ENCODE data around the gene MAP4K4. TPM values are rescaled to one million over a fixed set of nuclear protein-coding genes. Genes with fewer than 3 reads are reported as not detected.

MAP4K4 gene
- total and polyA plus RNA-seq, 4 donors, result 19.7 to 91.7 (median 54.0) TPM

DNA sequence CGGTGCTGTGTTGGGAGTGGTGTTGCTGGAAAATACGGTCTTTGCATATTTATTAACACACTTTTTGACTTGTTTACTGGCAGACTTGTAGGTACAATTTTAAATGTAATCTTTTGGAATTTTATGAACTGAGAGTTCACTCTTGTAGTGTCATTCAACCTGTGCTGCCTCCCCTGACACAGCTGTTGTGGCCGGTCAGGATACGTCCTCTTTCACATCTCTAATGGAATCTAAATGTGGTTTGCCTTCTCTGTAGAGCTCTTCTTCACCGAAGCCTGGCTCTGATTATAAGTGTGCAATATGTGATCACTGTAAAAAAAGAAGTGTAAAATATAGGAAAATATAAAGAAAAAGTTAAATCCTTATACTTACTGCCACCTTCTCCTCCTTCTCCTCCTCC, 94.7 kb downstream of the MAP4K4 start:
- DNase-seq (no peak), ATAC-seq (ENCODE audit: insufficient read depth, low FRiP score) (no peak)
- TF ChIP-seq, protein P1, sequence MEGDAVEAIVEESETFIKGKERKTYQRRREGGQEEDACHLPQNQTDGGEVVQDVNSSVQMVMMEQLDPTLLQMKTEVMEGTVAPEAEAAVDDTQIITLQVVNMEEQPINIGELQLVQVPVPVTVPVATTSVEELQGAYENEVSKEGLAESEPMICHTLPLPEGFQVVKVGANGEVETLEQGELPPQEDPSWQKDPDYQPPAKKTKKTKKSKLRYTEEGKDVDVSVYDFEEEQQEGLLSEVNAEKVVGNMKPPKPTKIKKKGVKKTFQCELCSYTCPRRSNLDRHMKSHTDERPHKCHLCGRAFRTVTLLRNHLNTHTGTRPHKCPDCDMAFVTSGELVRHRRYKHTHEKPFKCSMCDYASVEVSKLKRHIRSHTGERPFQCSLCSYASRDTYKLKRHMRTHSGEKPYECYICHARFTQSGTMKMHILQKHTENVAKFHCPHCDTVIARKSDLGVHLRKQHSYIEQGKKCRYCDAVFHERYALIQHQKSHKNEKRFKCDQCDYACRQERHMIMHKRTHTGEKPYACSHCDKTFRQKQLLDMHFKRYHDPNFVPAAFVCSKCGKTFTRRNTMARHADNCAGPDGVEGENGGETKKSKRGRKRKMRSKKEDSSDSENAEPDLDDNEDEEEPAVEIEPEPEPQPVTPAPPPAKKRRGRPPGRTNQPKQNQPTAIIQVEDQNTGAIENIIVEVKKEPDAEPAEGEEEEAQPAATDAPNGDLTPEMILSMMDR (IDR thresholded peaks at IDR 0.05; ENCODE audit: control extremely low read depth, extremely low read depth), result no peak
- Histone ChIP-seq H3K9me3 (ENCODE audit: control insufficient read depth in 4 of 4, insufficient read depth in 3 of 4, low read length in 3 of 4) (no peaks in the 10 kb centered on the region), H3K27ac (ENCODE audit: low read depth in 1 of 2, low read length in 1 of 2) (no peak overlapping the region), H3K27me3 (ENCODE audit: control insufficient read depth in 3 of 3, insufficient read depth in 3 of 3, low read length in 2 of 3) (no peaks in the 10 kb centered on the region), H3K4me1 (ENCODE audit: control insufficient read depth in 5 of 5, insufficient read depth in 5 of 5, low read length in 5 of 5) (peaks cover 3 to 59% (median 17%) of the 10 kb centered on the region in 5 donors), H3K4me3 (no peak overlapping the region), H3K9ac (ENCODE audit: insufficient read depth in 1 of 2, low read length in 2 of 2) (no peak overlapping the region), H3K36me3 (ENCODE audit: control insufficient read depth in 4 of 4, insufficient read depth in 4 of 4, low read length in 4 of 4) (peaks cover 0 to 4% (median 1%) of the 10 kb centered on the region in 4 donors)
- 80 to 89% methylated on average over 5 of the region's 5 CpGs for WGBS, 2 donors

DNA sequence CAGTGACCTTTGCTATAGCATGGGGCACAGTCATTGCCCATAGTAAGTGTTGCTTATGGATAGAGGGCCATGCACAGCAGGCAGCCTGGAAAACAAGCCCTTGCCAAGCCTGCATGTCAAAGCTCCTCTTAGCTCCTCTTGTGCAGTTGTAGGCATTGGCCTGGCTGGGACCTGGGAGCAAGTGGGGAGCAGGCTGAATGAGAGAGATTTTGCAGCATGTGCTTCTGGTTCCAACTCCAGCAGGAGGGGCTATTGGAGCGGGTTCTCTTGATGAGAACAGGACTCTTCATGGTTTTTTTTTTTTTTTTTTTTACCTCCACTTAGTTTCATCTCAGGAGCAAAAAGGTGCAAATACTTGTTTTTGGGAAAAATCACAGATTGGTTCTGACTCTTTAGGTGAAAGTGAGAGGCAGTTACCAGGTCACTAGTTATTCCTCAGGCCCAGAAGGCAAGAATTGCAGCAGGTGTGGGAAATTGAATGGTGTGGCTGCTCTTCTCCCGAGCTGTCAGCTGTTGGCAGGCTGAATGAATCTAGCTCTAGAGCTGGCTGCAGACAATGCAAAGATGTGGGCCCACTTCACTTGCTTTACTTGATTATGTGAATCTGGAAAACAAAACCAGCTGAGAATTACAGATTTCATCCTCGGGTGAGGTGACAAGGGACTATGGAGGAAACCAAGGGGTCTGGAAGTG, 95.9 kb downstream of the MAP4K4 start:
- no peak overlapping the region for H3K27ac ChIP-seq (ENCODE audit: low read depth in 1 of 2, low read length in 1 of 2)
- H3K27me3 ChIP-seq (ENCODE audit: control insufficient read depth in 3 of 3, insufficient read depth in 3 of 3, low read length in 2 of 3), result no peaks in the 10 kb centered on the region
- no peak overlapping the region for H3K9ac ChIP-seq (ENCODE audit: insufficient read depth in 1 of 2, low read length in 2 of 2)
- WGBS, 2 donors, result 63 to 70% methylated on average over 3 of the region's 3 CpGs
- DNase-seq, result peak in 1 of 3 donors; percentile 41
- TF ChIP-seq, protein P1 (IDR thresholded peaks at IDR 0.05; ENCODE audit: control extremely low read depth, extremely low read depth), result no peak
- no peak for ATAC-seq (ENCODE audit: insufficient read depth, low FRiP score)
- H3K9me3 ChIP-seq (ENCODE audit: control insufficient read depth in 4 of 4, insufficient read depth in 3 of 4, low read length in 3 of 4), result no peaks in the 10 kb centered on the region
- no peak overlapping the region for H3K4me3 ChIP-seq
- peaks cover 0 to 4% (median 1%) of the 10 kb centered on the region in 4 donors for H3K36me3 ChIP-seq (ENCODE audit: control insufficient read depth in 4 of 4, insufficient read depth in 4 of 4, low read length in 4 of 4)
- H3K4me1 ChIP-seq (ENCODE audit: control insufficient read depth in 5 of 5, insufficient read depth in 5 of 5, low read length in 5 of 5), result peaks cover 3 to 55% (median 17%) of the 10 kb centered on the region in 5 donors

DNA sequence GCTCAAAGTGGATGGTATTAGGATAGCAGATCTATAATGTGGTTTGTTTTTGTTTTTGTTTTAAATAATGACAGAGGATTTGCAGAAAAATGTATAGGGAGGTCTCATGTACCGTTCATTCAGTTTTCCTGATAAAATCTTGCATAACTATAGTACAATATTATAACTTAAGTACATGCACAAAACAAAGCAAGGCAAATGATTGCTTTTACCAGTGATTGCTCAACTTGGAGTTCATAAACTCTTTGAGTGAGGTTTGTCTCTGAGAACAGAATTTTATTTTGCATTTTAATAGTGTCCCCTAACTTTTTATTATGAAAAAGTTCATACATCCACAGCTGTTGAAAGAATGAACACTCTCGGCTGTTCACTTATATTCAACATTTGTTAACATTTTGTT, 96.6 kb downstream of the MAP4K4 start:
- H3K27me3 ChIP-seq (ENCODE audit: control insufficient read depth in 3 of 3, insufficient read depth in 3 of 3, low read length in 2 of 3), result no peaks in the 10 kb centered on the region
- H3K4me1 ChIP-seq (ENCODE audit: control insufficient read depth in 5 of 5, insufficient read depth in 5 of 5, low read length in 5 of 5), result peaks cover 3 to 49% (median 17%) of the 10 kb centered on the region in 5 donors
- H3K27ac ChIP-seq (ENCODE audit: low read depth in 1 of 2, low read length in 1 of 2), result no peak overlapping the region
- 61 to 71% methylated on average over 2 of the region's 2 CpGs for WGBS, 2 donors
- no peak overlapping the region for H3K4me3 ChIP-seq
- TF ChIP-seq, protein P1 (IDR thresholded peaks at IDR 0.05; ENCODE audit: control extremely low read depth, extremely low read depth), result no peak
- ATAC-seq (ENCODE audit: insufficient read depth, low FRiP score), result no peak
- H3K9ac ChIP-seq (ENCODE audit: insufficient read depth in 1 of 2, low read length in 2 of 2), result no peak overlapping the region
- H3K9me3 ChIP-seq (ENCODE audit: control insufficient read depth in 4 of 4, insufficient read depth in 3 of 4, low read length in 3 of 4), result no peaks in the 10 kb centered on the region
- peak in 2 of 3 donors; percentile 53 to 62 for DNase-seq
- H3K36me3 ChIP-seq (ENCODE audit: control insufficient read depth in 4 of 4, insufficient read depth in 4 of 4, low read length in 4 of 4), result peaks cover 0 to 4% (median 1%) of the 10 kb centered on the region in 4 donors

All from lung (tissue), 12 donors.